Mesenchymal stem cell (in vitro differentiated cells and primary cell): ENCODE data around the gene CERS2.

Experiments
- DNase-seq: peaks from one replicate; pipeline ENCODE4 v3.0.0-alpha.2; 2013
- H2AFZ ChIP-seq: one replicate; pipeline ENCODE4 v1.6.1; 2013; ENCODE audit warnings: low read depth, mild to moderate bottlenecking, control low read depth, inconsistent platforms, low read length, moderate library complexity
- H2AK5ac ChIP-seq: 2 replicates; pipeline ENCODE4 v1.6.1; 2013; ENCODE audit warnings: low read length, moderate library complexity, mild to moderate bottlenecking, inconsistent platforms; ENCODE audit not compliant: severe bottlenecking
- H2BK120ac ChIP-seq: one replicate; pipeline ENCODE4 v1.6.1; 2013; ENCODE audit warnings: low read depth, mild to moderate bottlenecking, inconsistent platforms, low read length, moderate library complexity
- H2BK12ac ChIP-seq, 2 experiments: one replicate each; pipeline ENCODE4 v1.6.1; 2013; ENCODE audit warnings: inconsistent platforms in 2 of 2, low read length in 2 of 2, mild to moderate bottlenecking in 2 of 2, moderate library complexity in 2 of 2, control low read depth in 1 of 2
- H2BK15ac ChIP-seq: one replicate; pipeline ENCODE4 v1.6.1; 2013; ENCODE audit warnings: mild to moderate bottlenecking, low read depth, inconsistent platforms; ENCODE audit not compliant: poor library complexity, severe bottlenecking
- H2BK5ac ChIP-seq: 2 replicates; pipeline ENCODE4 v1.6.1; 2013; ENCODE audit warnings: low read depth, mild to moderate bottlenecking, low read length, control low read depth, inconsistent platforms; ENCODE audit not compliant: poor library complexity, severe bottlenecking
- H3K14ac ChIP-seq, 2 experiments: one replicate each; pipeline ENCODE4 v1.6.1; 2013; ENCODE audit warnings: inconsistent platforms in 2 of 2, low read length in 2 of 2, control low read depth in 1 of 2, mild to moderate bottlenecking in 1 of 2, moderate library complexity in 1 of 2
- H3K18ac ChIP-seq, 2 experiments: one replicate each; pipeline ENCODE4 v1.6.1; 2013; ENCODE audit warnings: inconsistent platforms in 2 of 2, low read length in 2 of 2, control low read depth in 1 of 2, low read depth in 1 of 2, mild to moderate bottlenecking in 1 of 2
- H3K23ac ChIP-seq, 2 experiments: one replicate each; pipeline ENCODE4 v1.6.1; 2013; ENCODE audit warnings: inconsistent platforms in 2 of 2, low read length in 2 of 2, mild to moderate bottlenecking in 2 of 2, moderate library complexity in 2 of 2, control low read depth in 1 of 2
- H3K27ac ChIP-seq: 2 replicates; pipeline ENCODE4 v1.5.1; 2013; ENCODE audit warnings: mild to moderate bottlenecking, moderate library complexity, low read length, control low read depth, inconsistent platforms; ENCODE audit not compliant: poor library complexity, severe bottlenecking
- H3K27me3 ChIP-seq, 2 experiments: 2 replicates each; pipeline versions ENCODE4 v1.6.1 to v1.7.0; 2013; ENCODE audit warnings: low read length in 2 of 2, mild to moderate bottlenecking in 2 of 2, moderate library complexity in 2 of 2, control low read depth in 1 of 2, inconsistent platforms in 1 of 2; ENCODE audit not compliant: control insufficient read depth in 1 of 2, insufficient read depth in 1 of 2
- H3K36me3 ChIP-seq, 2 experiments: 2 replicates each; pipeline versions ENCODE4 v1.6.1 to v1.7.0; 2013; ENCODE audit warnings: low read length in 2 of 2, control low read depth in 1 of 2, inconsistent platforms in 1 of 2, low read depth in 1 of 2, mild to moderate bottlenecking in 1 of 2; ENCODE audit not compliant: insufficient read depth in 2 of 2, control insufficient read depth in 1 of 2
- H3K4ac ChIP-seq, 2 experiments: one replicate each; pipeline ENCODE4 v1.6.1; 2013; ENCODE audit warnings: inconsistent platforms in 2 of 2, low read length in 2 of 2, mild to moderate bottlenecking in 2 of 2, moderate library complexity in 2 of 2, control low read depth in 1 of 2, low read depth in 1 of 2
- H3K4me1 ChIP-seq: 2 replicates; pipeline ENCODE4 v1.6.1; 2013; ENCODE audit warnings: low read depth, low read length, control low read depth; ENCODE audit not compliant: control insufficient read depth, insufficient read depth
- H3K4me2 ChIP-seq: 2 replicates; pipeline ENCODE4 v1.6.1; 2013; ENCODE audit warnings: low read length, mild to moderate bottlenecking, inconsistent platforms; ENCODE audit not compliant: poor library complexity, severe bottlenecking
- H3K4me3 ChIP-seq, 2 experiments: 2 replicates each; pipeline versions ENCODE4 v1.5.1 to v1.7.0; 2013; ENCODE audit warnings: low read length in 2 of 2, mild to moderate bottlenecking in 2 of 2, control low read depth in 1 of 2, low read depth in 1 of 2; ENCODE audit not compliant: insufficient read depth in 1 of 2
- H3K79me1 ChIP-seq: replicated peaks from 2 replicates; pipeline ENCODE4 v1.6.1; 2013; ENCODE audit warnings: mild to moderate bottlenecking, control low read depth, low read length, inconsistent platforms; ENCODE audit not compliant: poor library complexity, severe bottlenecking
- H3K9ac ChIP-seq: 2 replicates; pipeline ENCODE4 v1.7.0; 2013; ENCODE audit warnings: mild to moderate bottlenecking, low read length, moderate library complexity
- H3K9me3 ChIP-seq: 2 replicates; pipeline ENCODE4 v1.7.0; 2013; ENCODE audit warnings: mild to moderate bottlenecking, low read length; ENCODE audit not compliant: control insufficient read depth
- H4K8ac ChIP-seq: one replicate; pipeline ENCODE4 v1.6.1; 2013; ENCODE audit warnings: inconsistent platforms, mild to moderate bottlenecking, low read length, moderate library complexity
- H4K91ac ChIP-seq: one replicate; pipeline ENCODE4 v1.6.1; 2013; ENCODE audit warnings: mild to moderate bottlenecking, low read length, inconsistent platforms
- WGBS: methylation state at CpG from one replicate; pipeline ENCODE4 v1.1.7; 2013; ENCODE audit warnings: mixed read lengths; 5-methylcytosine and 5-hydroxymethylcytosine counted together

CERS2 gene

DNA sequence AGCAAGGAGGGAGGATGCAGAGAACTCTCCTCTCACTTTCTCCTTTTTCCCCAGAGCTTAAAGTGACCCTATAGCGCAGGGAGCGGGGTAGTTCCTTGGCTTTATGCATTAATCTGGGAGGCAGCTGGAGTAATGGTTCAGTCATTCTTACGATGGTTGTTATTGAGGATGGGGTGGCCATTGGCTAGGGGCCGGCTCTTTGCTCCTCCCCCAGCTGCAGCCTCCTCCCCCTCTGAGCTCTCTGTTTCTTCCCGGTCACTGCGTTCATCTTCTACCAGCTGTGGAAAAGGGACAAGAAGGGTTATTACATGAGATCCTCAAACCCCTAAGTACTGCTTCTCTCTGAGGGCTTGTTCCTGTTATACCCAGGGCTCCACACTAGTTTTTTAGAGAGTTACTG is 8.6 kb downstream of the CERS2 start:
- no peak overlapping the region for H3K23ac ChIP-seq
- H2BK15ac ChIP-seq: no peak overlapping the region
- peaks cover 9% of the 10 kb centered on the region for H3K4me1 ChIP-seq
- no peak overlapping the region for H3K14ac ChIP-seq
- no peak overlapping the region for H3K4ac ChIP-seq
- H3K27me3 ChIP-seq: no peaks in the 10 kb centered on the region
- no peak overlapping the region for H3K4me3 ChIP-seq
- no peak overlapping the region for H3K27ac ChIP-seq
- 90% methylated on average over 2 of the region's 6 CpGs for WGBS
- H3K79me1 ChIP-seq: peaks cover 38% of the 10 kb centered on the region
- no peak overlapping the region for H4K8ac ChIP-seq
- no peak overlapping the region for H2BK12ac ChIP-seq
- no peak overlapping the region for H2BK120ac ChIP-seq
- H3K4me2 ChIP-seq: no peak overlapping the region
- no peak for DNase-seq
- no peak overlapping the region for H3K18ac ChIP-seq
- H3K9ac ChIP-seq: no peak overlapping the region
- no peak overlapping the region for H2AK5ac ChIP-seq
- H3K36me3 ChIP-seq: peaks cover 65 to 80% of the 10 kb centered on the region in 2 experiments
- no peak overlapping the region for H2BK5ac ChIP-seq
- no peaks in the 10 kb centered on the region for H3K9me3 ChIP-seq
- no peak overlapping the region for H4K91ac ChIP-seq
- no peak overlapping the region for H2AFZ ChIP-seq

DNA sequence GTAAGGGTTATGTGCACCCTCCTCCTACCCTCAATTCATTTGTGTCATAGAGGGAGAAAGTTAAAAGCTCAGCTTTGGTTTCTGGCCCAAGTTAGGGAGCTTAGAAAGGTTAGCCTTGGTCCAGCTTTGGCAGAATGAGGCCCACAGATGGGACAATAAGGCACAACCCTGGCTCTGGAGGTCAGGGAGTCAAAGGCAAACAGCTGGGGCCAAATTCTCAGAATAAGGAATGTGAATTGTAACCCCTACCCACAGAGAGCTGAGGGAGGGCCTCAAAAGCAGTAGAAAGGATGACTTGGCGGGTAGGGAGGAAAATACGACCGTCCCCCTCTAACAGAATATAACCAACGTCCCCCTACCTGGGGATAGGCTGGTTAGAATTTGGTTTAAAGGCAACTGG is 9.0 kb downstream of the CERS2 start:
- Histone ChIP-seq H4K8ac (no peak overlapping the region), H2BK5ac (no peak overlapping the region), H3K4me2 (no peak overlapping the region), H3K79me1 (peaks cover 40% of the 10 kb centered on the region), H2BK15ac (no peak overlapping the region), H3K4me3 (no peak overlapping the region), H3K27ac (no peak overlapping the region), H3K9ac (no peak overlapping the region), H3K14ac (no peak overlapping the region), H3K18ac (no peak overlapping the region), H3K23ac (no peak overlapping the region), H3K4me1 (peaks cover 5% of the 10 kb centered on the region), H2AK5ac (no peak overlapping the region), H3K36me3 (peaks cover 69 to 84% of the 10 kb centered on the region in 2 experiments), H2BK120ac (no peak overlapping the region), H2BK12ac (no peak overlapping the region), H3K4ac (no peak overlapping the region), H2AFZ (no peak overlapping the region), H4K91ac (no peak overlapping the region), H3K27me3 (no peaks in the 10 kb centered on the region), H3K9me3 (no peaks in the 10 kb centered on the region)
- 100% methylated on average over 1 of the region's 4 CpGs for WGBS
- DNase-seq: no peak

DNA sequence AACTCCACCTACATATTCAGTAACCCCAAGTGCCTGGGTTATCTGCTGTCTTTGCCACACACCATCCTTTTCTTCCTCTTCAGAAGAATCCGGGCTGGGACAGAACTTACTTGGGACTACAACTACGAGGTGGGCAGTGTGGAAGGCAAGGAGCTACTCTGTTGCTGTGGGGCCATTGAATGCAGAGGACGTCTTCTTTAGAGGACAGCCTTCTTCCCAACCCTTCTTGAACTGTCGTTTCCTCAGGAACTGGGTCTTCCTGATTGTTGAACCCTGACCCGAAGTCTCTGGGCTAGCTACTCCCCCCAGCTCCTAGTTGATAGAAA is 10.5 kb downstream of the CERS2 start:
- no peak overlapping the region for H3K23ac ChIP-seq
- no peak overlapping the region for H4K91ac ChIP-seq
- H3K9me3 ChIP-seq: no peaks in the 10 kb centered on the region
- no peak overlapping the region for H2BK5ac ChIP-seq
- H3K9ac ChIP-seq: no peak overlapping the region
- H2AFZ ChIP-seq: no peak overlapping the region
- H3K4ac ChIP-seq: no peak overlapping the region
- no peak overlapping the region for H2AK5ac ChIP-seq
- H2BK12ac ChIP-seq: no peak overlapping the region
- H3K36me3 ChIP-seq: peaks cover 73 to 97% of the 10 kb centered on the region in 2 experiments
- peaks cover 43% of the 10 kb centered on the region for H3K79me1 ChIP-seq
- no peak for DNase-seq
- no peak overlapping the region for H3K4me2 ChIP-seq
- H3K14ac ChIP-seq: no peak overlapping the region
- no peak overlapping the region for H2BK120ac ChIP-seq
- no peak overlapping the region for H2BK15ac ChIP-seq
- H3K27ac ChIP-seq: no peak overlapping the region
- H3K18ac ChIP-seq: no peak overlapping the region
- no peak overlapping the region for H3K4me3 ChIP-seq
- H3K27me3 ChIP-seq: no peaks in the 10 kb centered on the region
- WGBS: 90% methylated on average over 5 of the region's 5 CpGs
- H3K4me1 ChIP-seq: no peaks in the 10 kb centered on the region
- no peak overlapping the region for H4K8ac ChIP-seq

- H3K4me2 ChIP-seq: no peak overlapping the region
- no peak overlapping the region for H2AK5ac ChIP-seq
- H4K8ac ChIP-seq: no peak overlapping the region
- no peak overlapping the region for H4K91ac ChIP-seq
- no peak for DNase-seq
- H3K27me3 ChIP-seq: no peaks in the 10 kb centered on the region
- 96% methylated on average over 10 of the region's 10 CpGs for WGBS
- H3K4me1 ChIP-seq: no peaks in the 10 kb centered on the region
- no peak overlapping the region for H2BK15ac ChIP-seq
- H2AFZ ChIP-seq: no peak overlapping the region
- no peak overlapping the region for H3K4ac ChIP-seq
- H3K18ac ChIP-seq: no peak overlapping the region
- no peak overlapping the region for H3K27ac ChIP-seq
- no peak overlapping the region for H3K4me3 ChIP-seq
- no peak overlapping the region for H3K9ac ChIP-seq
- no peaks in the 10 kb centered on the region for H3K9me3 ChIP-seq
- H2BK12ac ChIP-seq: no peak overlapping the region
- H3K79me1 ChIP-seq: peaks cover 43% of the 10 kb centered on the region
- H3K14ac ChIP-seq: no peak overlapping the region
- no peak overlapping the region for H3K23ac ChIP-seq
- H3K36me3 ChIP-seq: peaks cover 69 to 97% of the 10 kb centered on the region in 2 experiments
- no peak overlapping the region for H2BK120ac ChIP-seq
- no peak overlapping the region for H2BK5ac ChIP-seq
Measured at GRCh38 chr1:150963321-150964163, 11.1 kb downstream of the CERS2 start.
